ENCODE results near the gene CLCN3. TPM values are rescaled to one million over a fixed set of nuclear protein-coding genes. Genes with fewer than 3 reads are reported as not detected.

Gene CLCN3
- total and polyA plus RNA-seq, 2 of the 13 experiments (the other 11 are each of a cell fraction or from before 2014, with no cell fraction given): 13.6 to 23.7 TPM

DNA sequence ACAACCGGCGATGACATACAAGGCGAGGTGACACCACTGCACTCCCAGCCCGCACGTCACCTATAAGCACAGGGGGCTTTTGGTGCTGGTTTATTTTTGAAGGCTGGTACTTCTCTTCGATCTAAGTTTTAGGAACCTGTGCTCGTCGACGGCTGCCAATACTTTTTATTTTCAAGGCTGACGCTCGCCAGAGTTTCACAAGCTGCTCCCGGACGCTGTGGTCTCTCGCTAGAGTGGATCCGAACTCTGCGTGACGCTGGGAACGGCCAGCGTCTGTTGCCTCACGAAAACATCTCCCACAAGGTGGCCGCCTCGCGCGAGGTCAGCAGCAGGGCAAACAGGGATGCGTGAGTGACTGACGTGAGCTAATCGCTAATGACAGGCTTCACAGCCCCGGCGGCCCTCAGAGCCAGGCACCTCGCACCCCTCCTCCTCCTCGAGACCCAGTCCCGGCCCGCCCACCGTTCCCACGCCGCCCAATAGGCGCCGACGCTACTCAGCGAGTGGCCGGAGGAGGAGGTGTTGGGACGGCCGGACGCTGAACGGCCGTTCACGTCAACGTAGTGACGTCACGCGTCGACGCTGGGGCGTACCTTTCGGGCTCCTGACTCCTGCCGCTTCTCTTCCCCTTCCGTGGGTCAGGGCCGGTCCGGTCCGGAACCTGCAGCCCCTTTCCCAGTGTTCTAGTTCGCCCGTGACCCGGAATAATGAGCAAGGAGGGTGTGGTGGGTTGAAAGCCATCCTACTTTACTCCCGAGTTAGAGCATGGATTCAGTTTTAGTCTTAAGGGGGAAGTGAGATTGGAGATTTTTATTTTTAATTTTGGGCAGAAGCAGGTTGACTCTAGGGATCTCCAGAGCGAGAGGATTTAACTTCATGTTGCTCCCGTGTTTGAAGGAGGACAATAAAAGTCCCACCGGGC, at the start of gene CLCN3 (continued):
- TF ChIP-seq ZNF383 (CRISPR knock-in tag; IDR thresholded peaks at IDR 0.05; ENCODE audit: borderline replicate concordance) (no peak), RNF2 (conservative IDR thresholded peaks at IDR 0.05; ENCODE audit: low read depth) (0 out of 2 replicates have a peak, but pooled peaks have one; percentile 26), NONO (IDR thresholded peaks at IDR 0.05) (no peak), NONO (CRISPR knock-in tag; conservative IDR thresholded peaks at IDR 0.05) (peak; percentile 93), HOXD1 (CRISPR knock-in tag; IDR thresholded peaks at IDR 0.05) (no peak; the same call in 1 of the 2 replicates), ZBTB3 (CRISPR knock-in tag; IDR thresholded peaks at IDR 0.05; ENCODE audit: borderline replicate concordance, low read depth) (no peak), ZZZ3 (CRISPR knock-in tag; IDR thresholded peaks at IDR 0.05; ENCODE audit: borderline replicate concordance) (peak; percentile 86; the same call in 1 of the 2 replicates), NR2F1 (CRISPR knock-in tag; IDR thresholded peaks at IDR 0.05) (peak in 1 of 2 experiments; percentile 12; a peak in 1 of 4 replicates), ZNF678 (CRISPR knock-in tag; IDR thresholded peaks at IDR 0.05) (no peak), ZNF333 (CRISPR knock-in tag; IDR thresholded peaks at IDR 0.05; ENCODE audit: borderline replicate concordance) (0 out of 2 replicates have a peak, but pooled peaks have one; percentile 87), NR2F2 (IDR thresholded peaks at IDR 0.05; ENCODE audit: borderline replicate concordance, low read depth) (no peak; the same call in 1 of the 2 replicates), ZSCAN22 (CRISPR knock-in tag; IDR thresholded peaks at IDR 0.05) (no peak), GATAD1 (CRISPR knock-in tag; IDR thresholded peaks at IDR 0.05) (peak; percentile 91), ZNF605 (CRISPR knock-in tag; IDR thresholded peaks at IDR 0.05) (peak; percentile 90), NFE2 (CRISPR knock-in tag; IDR thresholded peaks at IDR 0.05) (no peak), SNAI1 (CRISPR knock-in tag; IDR thresholded peaks at IDR 0.05; ENCODE audit: borderline replicate concordance) (peak; percentile 68; the same call in 1 of the 2 replicates), ELF1 (CRISPR knock-in tag; IDR thresholded peaks at IDR 0.05) (peak; percentile 71), ZNF24 (IDR thresholded peaks at IDR 0.05) (no peak)
- TF ChIP-seq, protein P1, sequence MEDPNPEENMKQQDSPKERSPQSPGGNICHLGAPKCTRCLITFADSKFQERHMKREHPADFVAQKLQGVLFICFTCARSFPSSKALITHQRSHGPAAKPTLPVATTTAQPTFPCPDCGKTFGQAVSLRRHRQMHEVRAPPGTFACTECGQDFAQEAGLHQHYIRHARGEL (CRISPR knock-in tag; IDR thresholded peaks at IDR 0.05): peak; percentile 80; the same call in 1 of the 2 replicates
- TF ChIP-seq, protein P2, sequence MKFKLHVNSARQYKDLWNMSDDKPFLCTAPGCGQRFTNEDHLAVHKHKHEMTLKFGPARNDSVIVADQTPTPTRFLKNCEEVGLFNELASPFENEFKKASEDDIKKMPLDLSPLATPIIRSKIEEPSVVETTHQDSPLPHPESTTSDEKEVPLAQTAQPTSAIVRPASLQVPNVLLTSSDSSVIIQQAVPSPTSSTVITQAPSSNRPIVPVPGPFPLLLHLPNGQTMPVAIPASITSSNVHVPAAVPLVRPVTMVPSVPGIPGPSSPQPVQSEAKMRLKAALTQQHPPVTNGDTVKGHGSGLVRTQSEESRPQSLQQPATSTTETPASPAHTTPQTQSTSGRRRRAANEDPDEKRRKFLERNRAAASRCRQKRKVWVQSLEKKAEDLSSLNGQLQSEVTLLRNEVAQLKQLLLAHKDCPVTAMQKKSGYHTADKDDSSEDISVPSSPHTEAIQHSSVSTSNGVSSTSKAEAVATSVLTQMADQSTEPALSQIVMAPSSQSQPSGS (CRISPR knock-in tag; IDR thresholded peaks at IDR 0.05): peak; percentile 97
- TF ChIP-seq, protein P3, sequence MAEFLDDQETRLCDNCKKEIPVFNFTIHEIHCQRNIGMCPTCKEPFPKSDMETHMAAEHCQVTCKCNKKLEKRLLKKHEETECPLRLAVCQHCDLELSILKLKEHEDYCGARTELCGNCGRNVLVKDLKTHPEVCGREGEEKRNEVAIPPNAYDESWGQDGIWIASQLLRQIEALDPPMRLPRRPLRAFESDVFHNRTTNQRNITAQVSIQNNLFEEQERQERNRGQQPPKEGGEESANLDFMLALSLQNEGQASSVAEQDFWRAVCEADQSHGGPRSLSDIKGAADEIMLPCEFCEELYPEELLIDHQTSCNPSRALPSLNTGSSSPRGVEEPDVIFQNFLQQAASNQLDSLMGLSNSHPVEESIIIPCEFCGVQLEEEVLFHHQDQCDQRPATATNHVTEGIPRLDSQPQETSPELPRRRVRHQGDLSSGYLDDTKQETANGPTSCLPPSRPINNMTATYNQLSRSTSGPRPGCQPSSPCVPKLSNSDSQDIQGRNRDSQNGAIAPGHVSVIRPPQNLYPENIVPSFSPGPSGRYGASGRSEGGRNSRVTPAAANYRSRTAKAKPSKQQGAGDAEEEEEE (CRISPR knock-in tag; IDR thresholded peaks at IDR 0.05; ENCODE audit: borderline replicate concordance): no peak
- TF ChIP-seq, protein P4, sequence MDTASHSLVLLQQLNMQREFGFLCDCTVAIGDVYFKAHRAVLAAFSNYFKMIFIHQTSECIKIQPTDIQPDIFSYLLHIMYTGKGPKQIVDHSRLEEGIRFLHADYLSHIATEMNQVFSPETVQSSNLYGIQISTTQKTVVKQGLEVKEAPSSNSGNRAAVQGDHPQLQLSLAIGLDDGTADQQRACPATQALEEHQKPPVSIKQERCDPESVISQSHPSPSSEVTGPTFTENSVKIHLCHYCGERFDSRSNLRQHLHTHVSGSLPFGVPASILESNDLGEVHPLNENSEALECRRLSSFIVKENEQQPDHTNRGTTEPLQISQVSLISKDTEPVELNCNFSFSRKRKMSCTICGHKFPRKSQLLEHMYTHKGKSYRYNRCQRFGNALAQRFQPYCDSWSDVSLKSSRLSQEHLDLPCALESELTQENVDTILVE (CRISPR knock-in tag; IDR thresholded peaks at IDR 0.05): peak; percentile 44; the same call in 1 of the 2 replicates
- TF ChIP-seq, protein P5, sequence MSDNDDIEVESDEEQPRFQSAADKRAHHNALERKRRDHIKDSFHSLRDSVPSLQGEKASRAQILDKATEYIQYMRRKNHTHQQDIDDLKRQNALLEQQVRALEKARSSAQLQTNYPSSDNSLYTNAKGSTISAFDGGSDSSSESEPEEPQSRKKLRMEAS (IDR thresholded peaks at IDR 0.05): peak; percentile 83

Measured in HepG2 (cell line).